HG02759 (cell line): ENCODE results near the gene ARF1.

ENCODE experiments used
- ATAC-seq: cut with Tn5 transposase; IDR thresholded peaks from one replicate; pipeline ENCODE4 v1.9.1; 2021; ENCODE audit warnings: mild to moderate bottlenecking, moderate library complexity; ENCODE audit not compliant: unreplicated experiment

Gene ARF1

DNA sequence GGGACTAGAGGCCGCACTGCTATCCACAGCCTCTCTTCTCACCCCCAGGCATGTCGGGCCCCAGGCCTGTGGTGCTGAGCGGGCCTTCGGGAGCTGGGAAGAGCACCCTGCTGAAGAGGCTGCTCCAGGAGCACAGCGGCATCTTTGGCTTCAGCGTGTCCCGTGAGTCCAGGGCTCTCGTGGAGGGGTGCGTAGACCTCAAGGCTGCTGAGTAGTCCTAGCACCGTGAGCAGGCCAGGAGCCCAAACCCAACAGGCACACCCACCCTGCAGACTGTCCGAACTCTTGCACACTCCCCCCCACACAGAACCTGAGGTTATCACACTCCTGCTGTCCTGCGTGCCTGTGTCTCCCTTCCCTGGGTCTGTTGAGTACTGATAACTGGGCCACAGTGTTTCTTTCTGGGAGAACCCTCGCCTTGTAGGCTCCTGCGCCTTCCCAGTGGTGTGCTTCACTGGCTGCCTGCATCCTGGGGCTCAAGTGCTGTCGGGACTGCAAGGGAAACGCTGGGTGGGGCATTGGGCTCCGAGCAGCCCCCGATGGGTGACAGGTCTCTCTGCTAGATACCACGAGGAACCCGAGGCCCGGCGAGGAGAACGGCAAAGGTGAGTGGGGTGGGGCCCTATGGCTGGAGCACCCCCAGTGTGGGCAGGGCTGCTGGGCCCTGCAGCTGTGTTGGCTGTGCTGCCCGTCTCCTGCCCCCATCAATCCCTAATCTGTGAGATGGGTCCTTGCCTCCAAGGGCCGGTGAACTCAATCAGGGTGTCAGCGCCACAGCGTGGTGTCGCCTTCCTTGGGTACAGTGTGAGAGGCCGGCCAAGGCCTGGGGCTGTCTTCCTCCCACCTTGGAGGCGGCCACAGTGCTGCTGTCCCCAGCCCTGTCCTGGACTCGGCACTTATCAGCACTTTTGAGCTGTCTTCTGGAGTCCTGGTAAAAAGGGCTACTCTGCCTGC is 63.2 kb downstream of the ARF1 start:
- no peak for ATAC-seq

DNA sequence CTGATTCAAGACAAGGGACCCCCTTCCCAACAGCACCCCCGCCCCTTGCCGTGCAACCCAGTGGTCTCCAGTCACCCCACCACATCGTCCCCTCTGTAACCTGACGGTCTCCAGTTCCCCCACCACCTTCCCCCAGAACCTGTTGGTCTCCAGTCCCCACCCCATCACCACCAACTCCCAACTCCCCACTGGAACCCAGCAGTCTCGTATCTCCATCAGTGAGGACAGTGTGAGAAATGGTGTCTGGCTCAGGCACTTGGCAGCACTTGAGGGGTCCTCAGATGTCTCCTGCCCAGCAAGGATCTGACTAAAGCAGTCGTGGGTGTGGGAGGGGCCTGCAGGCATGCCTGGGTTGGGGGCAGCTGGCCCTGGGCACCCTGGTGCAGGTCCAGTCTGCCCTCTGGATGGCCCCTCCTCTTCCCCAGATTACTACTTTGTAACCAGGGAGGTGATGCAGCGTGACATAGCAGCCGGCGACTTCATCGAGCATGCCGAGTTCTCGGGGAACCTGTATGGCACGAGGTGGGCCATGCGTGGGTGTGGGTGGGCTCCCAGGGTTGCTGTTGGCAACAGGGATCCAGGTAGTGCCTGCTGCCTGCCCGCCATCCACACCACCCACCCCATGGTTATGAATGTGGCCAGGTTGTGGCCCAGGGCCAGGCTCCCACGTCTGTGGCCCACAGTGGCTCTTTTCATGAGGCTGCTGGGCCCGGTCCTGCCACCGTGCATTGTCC is 64.1 kb downstream of the ARF1 start:
- ATAC-seq: no peak

DNA sequence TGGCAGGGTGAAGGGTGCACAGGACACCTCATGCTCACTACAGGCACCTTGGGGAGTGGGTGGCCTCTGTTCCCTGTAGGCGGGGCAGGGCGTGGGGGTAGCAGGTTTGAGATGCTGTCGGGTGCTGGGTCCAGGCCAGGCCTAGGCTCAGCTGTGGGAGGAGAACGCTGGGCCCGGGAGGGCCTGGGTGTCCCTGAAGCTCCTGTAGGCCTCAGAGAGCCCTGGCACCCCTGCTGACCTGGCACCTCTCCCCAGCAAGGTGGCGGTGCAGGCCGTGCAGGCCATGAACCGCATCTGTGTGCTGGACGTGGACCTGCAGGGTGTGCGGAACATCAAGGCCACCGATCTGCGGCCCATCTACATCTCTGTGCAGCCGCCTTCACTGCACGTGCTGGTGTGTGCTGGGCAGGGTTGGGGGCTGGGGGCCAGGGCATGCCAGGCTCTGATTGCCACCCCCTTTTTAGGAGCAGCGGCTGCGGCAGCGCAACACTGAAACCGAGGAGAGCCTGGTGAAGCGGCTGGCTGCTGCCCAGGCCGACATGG is 64.7 kb downstream of the ARF1 start:
- ATAC-seq: no peak

DNA sequence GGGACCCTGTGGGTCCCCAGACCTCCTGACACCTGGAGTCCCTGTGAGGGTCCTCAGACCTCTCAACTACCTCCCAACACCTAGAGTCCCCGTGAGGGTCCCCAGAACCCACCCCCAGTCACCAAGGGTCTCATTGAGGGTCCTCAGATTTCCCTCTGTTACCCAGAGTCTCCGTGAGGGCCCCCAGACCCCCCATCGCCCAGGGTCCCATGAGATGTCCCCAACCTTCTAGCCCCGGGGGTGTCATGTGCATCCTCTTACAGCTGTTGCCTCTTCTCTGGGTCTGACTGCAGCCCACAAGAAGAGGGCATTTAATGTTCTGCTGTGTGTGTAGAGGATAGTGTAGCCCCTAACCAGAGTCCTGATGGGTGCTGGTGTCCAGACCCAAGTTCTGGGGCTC is 65.3 kb downstream of the ARF1 start:
- ATAC-seq: no peak

DNA sequence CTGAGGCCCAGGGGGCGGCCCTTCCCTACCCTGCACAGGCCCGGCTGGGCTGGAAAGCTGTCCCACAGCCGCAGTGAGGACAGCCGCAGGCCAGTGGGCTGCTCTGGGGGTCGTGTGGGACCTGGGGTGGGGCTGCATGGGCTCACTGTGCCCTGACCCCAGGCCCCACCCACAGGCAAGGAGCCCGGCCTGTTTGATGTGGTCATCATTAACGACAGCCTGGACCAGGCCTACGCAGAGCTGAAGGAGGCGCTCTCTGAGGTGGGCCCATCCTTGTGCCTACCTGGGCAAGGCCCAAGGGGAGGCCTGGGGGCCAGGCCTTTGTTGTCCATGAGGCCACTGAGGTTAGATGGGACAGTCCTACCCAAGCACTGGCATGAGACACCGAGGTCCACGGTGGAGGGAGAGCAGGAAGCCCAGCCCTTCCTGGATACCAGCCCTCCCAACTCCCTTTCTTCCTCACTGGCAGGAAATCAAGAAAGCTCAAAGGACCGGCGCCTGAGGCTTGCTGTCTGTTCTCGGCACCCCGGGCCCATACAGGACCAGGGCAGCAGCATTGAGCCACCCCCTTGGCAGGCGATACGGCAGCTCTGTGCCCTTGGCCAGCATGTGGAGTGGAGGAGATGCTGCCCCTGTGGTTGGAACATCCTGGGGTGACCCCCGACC is 65.8 kb downstream of the ARF1 start:
- no peak for ATAC-seq
